ENCODE measurements around the gene GPR61. TPM values are rescaled to one million over a fixed set of nuclear protein-coding genes. Genes with fewer than 3 reads are reported as not detected.

GPR61 gene
- total and polyA plus RNA-seq, 5 donors from 2014 or later = 0.20 to 0.43 (median 0.43) TPM; not detected in 2

- ATAC-seq (ENCODE audit: low read depth in 2 of 2) (peak; percentile 87 to 91), DNase-seq (peak; percentile 50 to 80 (median 76))
- Histone ChIP-seq H3K4me3 (ENCODE audit: low read depth, low read length) (peak overlapping the region; percentile 70), H3K27ac (ENCODE audit: insufficient read depth, low read length, poor library complexity, severe bottlenecking) (peak overlapping the region; percentile 87), H3K4me1 (ENCODE audit: control insufficient read depth, insufficient read depth, low read length, poor library complexity, severe bottlenecking) (peaks cover 94% of the 10 kb centered on the region), H3K36me3 (ENCODE audit: control insufficient read depth, insufficient read depth, low read length) (peaks cover 22% of the 10 kb centered on the region), H3K27me3 (ENCODE audit: control insufficient read depth, insufficient read depth, low read length) (no peaks in the 10 kb centered on the region), H3K9me3 (ENCODE audit: control insufficient read depth in 2 of 2, low read length in 2 of 2) (no peaks in the 10 kb centered on the region)
- peaks cover 25% of the 10 kb centered on the region for H3K36me3 Mint-ChIP-seq
- peaks cover 0 to 6% (median 0%) of the 10 kb centered on the region in 7 donors for H3K9me3 Mint-ChIP-seq
- H3K4me1 Mint-ChIP-seq = peaks cover 11 to 97% (median 69%) of the 10 kb centered on the region in 4 donors
- peak overlapping the region; percentile 79 to 90 (median 87) for H3K4me3 Mint-ChIP-seq
- H3K27ac Mint-ChIP-seq = peak overlapping the region; percentile 94 to 96 (median 95)
- no peaks in the 10 kb centered on the region for H3K27me3 Mint-ChIP-seq
Observed at GRCh38 chr1:109502364-109502851, 37.3 kb upstream of the GPR61 start.

DNA sequence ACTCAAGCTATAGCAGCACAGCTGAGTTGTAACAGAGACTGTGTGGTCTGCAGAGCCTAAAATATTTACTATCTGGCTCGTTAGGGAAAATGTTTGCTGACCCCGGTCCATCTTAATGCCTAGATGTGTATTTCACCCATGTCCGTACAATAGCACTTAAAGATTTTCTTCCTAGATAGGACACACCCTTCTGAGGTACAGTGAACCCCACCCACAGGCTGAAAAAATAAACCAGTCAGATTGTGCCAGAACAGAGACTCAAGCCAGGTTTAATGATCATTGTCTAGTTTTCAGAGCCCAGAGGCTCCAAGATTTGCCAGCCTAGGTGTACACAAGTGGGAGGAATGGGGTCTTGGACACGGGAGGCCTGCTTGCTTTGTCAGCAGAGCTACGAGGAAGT lies 35.7 kb upstream of the GPR61 start:
- ATAC-seq (ENCODE audit: low read depth in 2 of 2) (peak in 1 of 2 donors; percentile 26), DNase-seq (peak in 1 of 3 donors; percentile 61)
- Histone ChIP-seq H3K27me3 (ENCODE audit: control insufficient read depth, insufficient read depth, low read length) (no peaks in the 10 kb centered on the region), H3K4me3 (ENCODE audit: low read depth, low read length) (peak overlapping the region; percentile 79), H3K27ac (ENCODE audit: insufficient read depth, low read length, poor library complexity, severe bottlenecking) (peak overlapping the region; percentile 87), H3K4me1 (ENCODE audit: control insufficient read depth, insufficient read depth, low read length, poor library complexity, severe bottlenecking) (peaks cover 86% of the 10 kb centered on the region), H3K36me3 (ENCODE audit: control insufficient read depth, insufficient read depth, low read length) (peaks cover 21% of the 10 kb centered on the region), H3K9me3 (ENCODE audit: control insufficient read depth in 2 of 2, low read length in 2 of 2) (no peaks in the 10 kb centered on the region)
- Mint-ChIP-seq H3K4me3 (peak overlapping the region; percentile 83 to 88 (median 86)), H3K27me3 (peaks cover 4% of the 10 kb centered on the region), H3K27ac (peak overlapping the region; percentile 90 to 98 (median 91)), H3K9me3 (peaks cover 0 to 10% (median 0%) of the 10 kb centered on the region in 7 donors), H3K4me1 (peaks cover 16 to 97% (median 70%) of the 10 kb centered on the region in 4 donors), H3K36me3 (peaks cover 33% of the 10 kb centered on the region)

DNA sequence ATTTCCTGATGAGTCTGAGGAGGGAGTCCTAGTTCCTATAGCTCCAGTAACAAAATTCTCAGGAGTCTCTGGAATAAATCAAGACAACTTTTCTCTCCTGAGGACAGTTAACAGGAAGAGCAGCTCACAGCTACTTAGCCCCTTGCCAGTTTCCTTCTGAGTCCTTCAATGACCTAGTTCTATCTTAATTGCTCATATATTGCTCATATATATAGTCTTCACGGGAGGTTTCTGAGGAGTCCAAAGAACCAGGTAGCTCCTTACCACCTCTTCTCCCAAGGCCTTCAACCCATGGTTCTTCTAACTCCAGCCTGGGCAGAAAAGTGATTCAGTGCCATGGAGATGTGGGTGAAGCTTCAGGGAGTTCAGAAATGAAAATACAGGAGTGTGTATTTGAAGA lies 34.7 kb upstream of the GPR61 start:
- H3K4me1 ChIP-seq (ENCODE audit: control insufficient read depth, insufficient read depth, low read length, poor library complexity, severe bottlenecking) = peaks cover 82% of the 10 kb centered on the region
- peaks cover 18% of the 10 kb centered on the region for H3K36me3 ChIP-seq (ENCODE audit: control insufficient read depth, insufficient read depth, low read length)
- peaks cover 31% of the 10 kb centered on the region for H3K36me3 Mint-ChIP-seq
- peak overlapping the region; percentile 81 to 88 (median 84) for H3K4me3 Mint-ChIP-seq
- peak overlapping the region; percentile 79 to 98 (median 91) for H3K27ac Mint-ChIP-seq
- H3K27me3 Mint-ChIP-seq = peaks cover 4% of the 10 kb centered on the region
- H3K4me1 Mint-ChIP-seq = peaks cover 16 to 93% (median 67%) of the 10 kb centered on the region in 4 donors
- peak overlapping the region; percentile 35 for H3K27ac ChIP-seq (ENCODE audit: insufficient read depth, low read length, poor library complexity, severe bottlenecking)
- no peak for DNase-seq
- H3K4me3 ChIP-seq (ENCODE audit: low read depth, low read length) = peak overlapping the region; percentile 79
- no peak for ATAC-seq (ENCODE audit: low read depth in 2 of 2)
- no peaks in the 10 kb centered on the region for H3K9me3 ChIP-seq (ENCODE audit: control insufficient read depth in 2 of 2, low read length in 2 of 2)
- no peaks in the 10 kb centered on the region for H3K27me3 ChIP-seq (ENCODE audit: control insufficient read depth, insufficient read depth, low read length)
- H3K9me3 Mint-ChIP-seq = peaks cover 0 to 10% (median 0%) of the 10 kb centered on the region in 7 donors

DNA sequence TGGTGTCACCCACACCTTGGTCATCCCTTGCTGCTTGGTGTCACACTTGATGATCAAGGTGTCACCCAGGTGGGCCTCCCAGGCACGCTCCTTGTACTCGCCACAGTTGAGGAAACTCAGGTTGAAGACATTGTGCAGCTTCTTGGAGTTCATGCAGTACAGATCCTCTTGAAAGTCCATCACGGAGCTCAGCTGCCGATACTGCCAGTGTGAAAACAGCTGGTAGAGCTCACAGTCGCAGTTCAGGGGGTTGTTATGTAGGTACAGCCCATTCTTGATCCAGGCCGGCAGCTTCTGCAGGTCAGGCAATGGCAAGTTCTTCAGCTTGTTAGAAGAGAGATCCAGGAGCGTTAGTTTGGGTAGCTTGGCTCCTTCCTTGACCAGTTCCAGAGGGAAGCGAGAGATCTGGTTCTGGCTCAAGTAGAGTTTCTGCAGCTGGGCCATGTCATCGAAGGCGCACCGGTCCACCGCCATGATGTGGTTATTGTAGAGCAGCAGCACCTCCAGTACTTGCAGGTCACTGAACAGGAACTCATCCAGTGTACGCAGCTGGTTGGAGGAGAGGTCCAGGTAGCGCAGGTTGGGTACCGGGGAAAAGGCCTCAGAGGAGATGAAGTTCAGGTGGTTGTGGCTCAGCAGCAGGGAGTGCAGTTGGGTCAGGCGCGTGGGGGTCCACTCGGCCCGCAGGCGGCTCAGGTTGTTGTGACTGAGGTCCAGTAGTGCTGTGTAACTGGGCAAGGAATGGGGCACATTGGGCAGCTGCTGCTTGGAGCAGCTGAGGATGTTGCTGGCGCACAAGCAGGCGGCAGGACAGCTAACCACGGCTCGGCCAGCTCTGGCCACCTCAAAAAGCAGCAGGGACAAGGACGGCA lies 31.4 kb upstream of the GPR61 start:
- H3K27me3 Mint-ChIP-seq = peaks cover 18% of the 10 kb centered on the region
- Histone ChIP-seq H3K36me3 (ENCODE audit: control insufficient read depth, insufficient read depth, low read length) (peaks cover 11% of the 10 kb centered on the region), H3K27me3 (ENCODE audit: control insufficient read depth, insufficient read depth, low read length) (no peaks in the 10 kb centered on the region), H3K27ac (ENCODE audit: insufficient read depth, low read length, poor library complexity, severe bottlenecking) (peak overlapping the region; percentile 20), H3K9me3 (ENCODE audit: control insufficient read depth in 2 of 2, low read length in 2 of 2) (no peaks in the 10 kb centered on the region), H3K4me1 (ENCODE audit: control insufficient read depth, insufficient read depth, low read length, poor library complexity, severe bottlenecking) (peaks cover 54% of the 10 kb centered on the region), H3K4me3 (ENCODE audit: low read depth, low read length) (peak overlapping the region; percentile 66)
- DNase-seq = no peak
- ATAC-seq (ENCODE audit: low read depth in 2 of 2) = no peak
- H3K9me3 Mint-ChIP-seq = peaks cover 0 to 10% (median 0%) of the 10 kb centered on the region in 7 donors
- peak overlapping the region; percentile 89 to 92 (median 90) for H3K27ac Mint-ChIP-seq
- peaks cover 22% of the 10 kb centered on the region for H3K36me3 Mint-ChIP-seq
- peak overlapping the region; percentile 86 to 95 (median 90) for H3K4me3 Mint-ChIP-seq
- H3K4me1 Mint-ChIP-seq = peaks cover 16 to 80% (median 54%) of the 10 kb centered on the region in 4 donors

DNA sequence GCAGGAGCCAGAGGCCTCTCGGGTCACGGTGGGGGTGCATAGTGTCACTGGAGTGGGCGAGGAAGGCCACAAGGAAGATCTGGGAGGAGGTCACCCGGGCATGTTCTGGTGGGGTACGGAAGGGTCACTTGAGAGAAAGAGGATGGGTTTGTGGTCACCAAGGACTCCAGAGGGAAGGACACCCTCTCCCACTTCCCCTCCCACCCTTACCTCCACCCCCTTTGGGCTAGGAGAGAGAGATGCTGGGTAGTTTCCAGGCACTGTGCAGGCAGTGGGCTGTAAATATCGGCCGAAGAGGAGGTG lies 30.8 kb upstream of the GPR61 start:
- DNase-seq (no peak), ATAC-seq (ENCODE audit: low read depth in 2 of 2) (no peak)
- Histone ChIP-seq H3K27me3 (ENCODE audit: control insufficient read depth, insufficient read depth, low read length) (no peaks in the 10 kb centered on the region), H3K4me3 (ENCODE audit: low read depth, low read length) (peak overlapping the region; percentile 66), H3K27ac (ENCODE audit: insufficient read depth, low read length, poor library complexity, severe bottlenecking) (peak overlapping the region; percentile 20), H3K9me3 (ENCODE audit: control insufficient read depth in 2 of 2, low read length in 2 of 2) (no peaks in the 10 kb centered on the region), H3K36me3 (ENCODE audit: control insufficient read depth, insufficient read depth, low read length) (peaks cover 11% of the 10 kb centered on the region), H3K4me1 (ENCODE audit: control insufficient read depth, insufficient read depth, low read length, poor library complexity, severe bottlenecking) (peaks cover 49% of the 10 kb centered on the region)
- peaks cover 22% of the 10 kb centered on the region for H3K36me3 Mint-ChIP-seq
- H3K4me1 Mint-ChIP-seq = peaks cover 15 to 75% (median 53%) of the 10 kb centered on the region in 4 donors
- H3K27me3 Mint-ChIP-seq = peaks cover 18% of the 10 kb centered on the region
- peak overlapping the region; percentile 86 to 95 (median 90) for H3K4me3 Mint-ChIP-seq
- peak overlapping the region; percentile 89 to 92 (median 90) for H3K27ac Mint-ChIP-seq
- H3K9me3 Mint-ChIP-seq = peaks cover 0 to 10% (median 0%) of the 10 kb centered on the region in 7 donors

- Histone ChIP-seq H3K9me3 (ENCODE audit: control insufficient read depth in 2 of 2, low read length in 2 of 2) (no peaks in the 10 kb centered on the region), H3K36me3 (ENCODE audit: control insufficient read depth, insufficient read depth, low read length) (peaks cover 11% of the 10 kb centered on the region), H3K27ac (ENCODE audit: insufficient read depth, low read length, poor library complexity, severe bottlenecking) (peak within 1 kb of the TSS; percentile 50), H3K27me3 (ENCODE audit: control insufficient read depth, insufficient read depth, low read length) (no peaks in the 10 kb centered on the region), H3K4me3 (ENCODE audit: low read depth, low read length) (peak within 1 kb of the TSS; percentile 79), H3K4me1 (ENCODE audit: control insufficient read depth, insufficient read depth, low read length, poor library complexity, severe bottlenecking) (peaks cover 43% of the 10 kb centered on the region)
- peak; percentile 68 to 73 for ATAC-seq (ENCODE audit: low read depth in 2 of 2)
- Mint-ChIP-seq H3K27ac (peak within 1 kb of the TSS; percentile 89 to 93 (median 90)), H3K27me3 (peaks cover 18% of the 10 kb centered on the region), H3K4me3 (peak within 1 kb of the TSS; percentile 91 to 95 (median 94)), H3K4me1 (peaks cover 12 to 71% (median 48%) of the 10 kb centered on the region in 4 donors), H3K9me3 (peaks cover 0 to 10% (median 0%) of the 10 kb centered on the region in 7 donors), H3K36me3 (peaks cover 22% of the 10 kb centered on the region)
- DNase-seq = peak; percentile 55 to 68 (median 64)
Observed at GRCh38 chr1:109509176-109510134, 30.2 kb upstream of the GPR61 start, which contains the start of gene AMIGO1. AMIGO1 (minus strand) TSS chr1:109509727; CDS start chr1:109508912, 815 bp downstream.
